GM23338 (cell line): ENCODE results near the gene EHBP1L1. TPM values are rescaled to one million over a fixed set of nuclear protein-coding genes. Genes with fewer than 3 reads are reported as not detected.

Experiments used
- ATAC-seq: fragments of 200-7000 bp; cut with Tn5 transposase; 3 replicates; pipeline ENCODE4 v1.9.1; 2020
- DNase-seq: peaks from one replicate; pipeline ENCODE4 v3.0.0-alpha.2; 2015; ENCODE audit warnings: low spot score
- H2AFZ ChIP-seq: fragments of 200-600 bp; sonication (generic); 2 replicates; pipeline ENCODE4 v1.8.0; 2016; ENCODE audit warnings: antibody characterized with exemption, mild to moderate bottlenecking, moderate library complexity
- H3F3A ChIP-seq: fragments of 200-600 bp; sonication (generic); replicated peaks from 2 replicates; pipeline ENCODE4 v1.8.0; 2017; ENCODE audit warnings: antibody characterized with exemption, mixed run types, low read depth
- H3K27ac ChIP-seq: fragments of 200-600 bp; sonication (generic); 2 replicates; pipeline ENCODE4 v1.6.1; 2016; ENCODE audit warnings: low read depth
- H3K27me3 ChIP-seq: fragments of 200-600 bp; sonication (generic); 2 replicates; pipeline ENCODE4 v1.8.0; 2016; ENCODE audit warnings: mild to moderate bottlenecking, mixed run types, moderate library complexity; ENCODE audit not compliant: insufficient read depth
- H3K36me3 ChIP-seq: fragments of 200-600 bp; sonication (generic); 2 replicates; pipeline ENCODE4 v1.8.0; 2016; ENCODE audit warnings: mild to moderate bottlenecking; ENCODE audit not compliant: insufficient read depth
- H3K4me1 ChIP-seq: fragments of 200-600 bp; sonication (generic); 2 replicates; pipeline ENCODE4 v1.8.0; 2016; ENCODE audit warnings: mild to moderate bottlenecking, moderate library complexity; ENCODE audit not compliant: insufficient read depth
- H3K4me2 ChIP-seq: fragments of 200-600 bp; sonication (generic); 2 replicates; pipeline ENCODE4 v1.7.1; 2017; ENCODE audit warnings: mixed run types
- H3K4me3 ChIP-seq: fragments of 200-600 bp; sonication (generic); 2 replicates; pipeline ENCODE4 v1.6.1; 2016; ENCODE audit warnings: mixed run types
- H3K79me2 ChIP-seq: fragments of 200-600 bp; sonication (generic); replicated peaks from 2 replicates; pipeline ENCODE4 v1.8.0; 2017; ENCODE audit warnings: mild to moderate bottlenecking; ENCODE audit not compliant: insufficient read depth
- H3K9me2 ChIP-seq: fragments of 200-600 bp; sonication (generic); 2 replicates; pipeline ENCODE4 v1.8.0; 2017; ENCODE audit not compliant: insufficient read depth
- H4K20me1 ChIP-seq: fragments of 200-600 bp; sonication (generic); replicated peaks from 2 replicates; pipeline ENCODE4 v1.8.0; 2017; ENCODE audit warnings: mild to moderate bottlenecking; ENCODE audit not compliant: insufficient read depth
- H3K27ac Mint-ChIP-seq: 2 replicates; pipeline ENCODE4 v1.8.0; 2020; ENCODE audit warnings: inconsistent platforms, mild to moderate bottlenecking, moderate library complexity, mixed read lengths
- H3K27me3 Mint-ChIP-seq: 3 replicates; pipeline ENCODE4 v1.8.0; 2022; ENCODE audit warnings: low read depth, mild to moderate bottlenecking, moderate library complexity, mixed read lengths, inconsistent platforms; ENCODE audit not compliant: insufficient read depth, poor library complexity
- H3K36me3 Mint-ChIP-seq: 3 replicates; pipeline ENCODE4 v1.8.0; 2021; ENCODE audit warnings: low read depth, mild to moderate bottlenecking, inconsistent platforms, moderate library complexity, mixed read lengths
- H3K4me1 Mint-ChIP-seq: 3 replicates; pipeline ENCODE4 v1.8.0; 2020; ENCODE audit warnings: mild to moderate bottlenecking, inconsistent platforms, mixed read lengths
- H3K4me3 Mint-ChIP-seq: 3 replicates; pipeline ENCODE4 v1.8.0; 2021; ENCODE audit warnings: moderate library complexity, mild to moderate bottlenecking, inconsistent platforms, mixed read lengths
- H3K9me3 Mint-ChIP-seq: 3 replicates; pipeline ENCODE4 v1.8.0; 2020; ENCODE audit warnings: moderate library complexity, mild to moderate bottlenecking, inconsistent platforms, mixed read lengths
- EZH2 ChIP-seq: fragments of 200-600 bp; sonication (generic); IDR thresholded peaks from one replicate; pipeline ENCODE4 v1.8.0; 2017; ENCODE audit warnings: antibody characterized with exemption, mild to moderate bottlenecking, low read depth; ENCODE audit not compliant: unreplicated experiment
- NANOG ChIP-seq: IDR thresholded peaks from 2 replicates; pipeline ENCODE4 v1.6.1; 2016; ENCODE audit warnings: antibody characterized with exemption, borderline replicate concordance
- ZNF114 ChIP-seq: fragments of 250-450 bp; sonication (Bioruptor Pico); IDR thresholded peaks from 2 replicates; pipeline ENCODE4 v1.5.0; 2020; ENCODE audit warnings: mild to moderate bottlenecking, moderate library complexity
- polyA plus RNA-seq: library from polyadenylated mRNA; unstranded; fragments of >200 nt; fragmentation: Nextera tagmentation; extraction: Ambion mirVana; gene quantifications from 2 replicates; pipeline ENCODE4 v1.2.1, GENCODE V29; 2016
- total RNA-seq: library from RNA; depleted of rRNA; stranded (reverse); fragments of >200 nt; shearing (Covaris generic); gene quantifications from 2 replicates; pipeline ENCODE4 v1.2.3, GENCODE V29; 2014
- TF ChIP-seq, protein P1 (sequence below), 2 experiments: fragments of 200-600 bp in 1 of 2; sonication (generic) in 1 of 2; conservative IDR thresholded peaks; 2 replicates each; pipeline versions ENCODE4 v1.5.1 to v1.6.1; 2016 to 2017; ENCODE audit warnings: antibody characterized with exemption in 2 of 2, low read depth in 2 of 2, mild to moderate bottlenecking in 2 of 2, moderate library complexity in 1 of 2
- TF ChIP-seq, protein P2 (sequence below): IDR thresholded peaks from 2 replicates; pipeline ENCODE4 v1.6.1; 2016; ENCODE audit warnings: antibody characterized with exemption

Gene EHBP1L1
- total and polyA plus RNA-seq, 2 experiments from 2014 or later = 2.9 to 10.9 TPM

DNA sequence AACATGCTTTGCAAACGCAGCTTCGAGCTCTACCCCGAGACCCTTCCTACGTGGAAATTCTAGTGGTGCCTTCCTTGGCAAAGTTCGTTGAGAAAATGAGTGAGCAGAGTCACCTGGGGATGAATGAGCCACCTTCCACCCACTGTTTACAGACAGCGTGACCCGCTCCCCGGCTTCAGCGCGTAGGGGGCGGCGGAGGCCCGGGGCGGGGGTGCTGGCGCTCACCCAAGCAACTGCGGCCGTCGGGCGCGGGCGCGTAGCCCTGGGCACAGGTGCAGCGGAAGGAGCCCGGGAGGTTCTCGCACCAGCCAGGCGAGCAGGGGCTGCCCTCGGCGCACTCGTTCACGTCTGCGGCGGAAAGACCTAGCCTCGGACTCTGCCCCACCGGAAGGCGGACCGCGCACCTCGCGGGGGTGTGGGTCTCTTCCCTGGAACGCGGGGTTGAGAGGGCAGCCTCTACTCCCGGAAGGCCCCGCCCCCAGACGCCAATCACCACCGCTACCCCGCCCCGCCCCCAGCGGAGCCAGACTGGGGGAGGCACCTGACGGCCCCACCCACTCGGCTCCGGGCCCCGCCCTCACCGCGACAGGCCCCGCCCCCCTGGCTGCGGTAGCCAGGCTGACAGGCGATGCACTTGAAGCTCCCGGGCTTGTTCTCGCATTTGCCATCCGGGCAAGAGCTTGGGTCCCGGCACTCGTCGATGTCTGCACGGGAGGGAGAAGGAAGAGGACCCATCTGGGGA, 29.5 kb upstream of the EHBP1L1 start:
- DNase-seq (peak; percentile 95), ATAC-seq (peak; percentile 67)
- Histone ChIP-seq H3K36me3 (no peaks in the 10 kb centered on the region), H4K20me1 (peaks cover 3% of the 10 kb centered on the region; the same call in 1 of the 2 replicates), H2AFZ (peak overlapping the region; percentile 81; the same call in 1 of the 2 replicates), H3K27ac (no peak overlapping the region), H3K4me2 (peak overlapping the region; percentile 88), H3K4me3 (peak overlapping the region; percentile 68), H3K79me2 (no peaks in the 10 kb centered on the region), H3K9me2 (no peaks in the 10 kb centered on the region), H3K4me1 (peaks cover 13% of the 10 kb centered on the region), H3F3A (peaks cover 15% of the 10 kb centered on the region; the same call in 1 of the 2 replicates), H3K27me3 (peaks cover 73% of the 10 kb centered on the region)
- Mint-ChIP-seq H3K27ac (no peak overlapping the region), H3K27me3 (peaks cover 53% of the 10 kb centered on the region), H3K36me3 (no peaks in the 10 kb centered on the region; the same call in 2 of the 3 replicates), H3K4me3 (peak overlapping the region; percentile 63), H3K9me3 (no peaks in the 10 kb centered on the region; the same call in 2 of the 3 replicates), H3K4me1 (peaks cover 22% of the 10 kb centered on the region)
- TF ChIP-seq EZH2 (peak; percentile 72), NANOG (no peak)

DNA sequence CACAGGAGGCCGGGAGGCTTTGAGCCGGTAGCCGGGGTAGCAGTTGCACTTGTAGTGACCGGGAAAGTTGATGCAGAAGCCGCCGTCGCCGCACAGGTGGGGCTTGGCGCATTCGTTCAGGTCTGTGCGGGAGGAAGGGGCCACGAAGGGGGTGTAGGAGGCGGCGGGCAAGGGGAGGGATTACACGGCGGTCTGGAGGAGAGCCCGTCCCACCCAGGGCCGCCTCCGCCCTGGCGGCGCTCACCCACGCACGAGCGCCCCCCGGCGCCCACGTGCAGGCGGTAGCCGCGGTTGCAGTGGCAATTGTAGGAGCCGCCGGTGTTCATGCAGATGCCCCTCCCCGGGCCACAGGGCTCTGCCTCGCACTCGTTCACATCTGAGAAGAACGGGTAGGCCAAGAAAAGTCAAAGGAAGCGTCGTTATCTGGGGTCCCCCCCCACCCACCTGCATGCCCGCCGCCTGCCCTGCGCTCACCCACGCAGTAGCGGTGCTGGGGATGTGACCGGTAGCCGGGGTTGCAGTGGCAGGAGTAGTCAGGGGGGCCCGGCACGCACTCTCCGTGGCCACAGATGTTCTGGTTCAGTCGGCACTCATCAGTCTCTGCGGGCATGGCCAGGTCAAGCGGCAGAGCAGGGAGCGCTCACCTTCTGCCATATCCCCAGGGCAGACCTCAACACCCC, 28.3 kb upstream of the EHBP1L1 start:
- no peaks in the 10 kb centered on the region; the same call in 2 of the 3 replicates for H3K36me3 Mint-ChIP-seq
- Histone ChIP-seq H2AFZ (no peak overlapping the region), H3K4me2 (peak overlapping the region; percentile 88), H3K4me3 (peak overlapping the region; percentile 68; the same call in 1 of the 2 replicates), H3F3A (peaks cover 21% of the 10 kb centered on the region; the same call in 1 of the 2 replicates), H3K79me2 (no peaks in the 10 kb centered on the region), H3K27me3 (peaks cover 73% of the 10 kb centered on the region), H3K9me2 (no peaks in the 10 kb centered on the region), H3K36me3 (no peaks in the 10 kb centered on the region), H3K4me1 (peaks cover 13% of the 10 kb centered on the region), H3K27ac (no peak overlapping the region), H4K20me1 (peaks cover 3% of the 10 kb centered on the region; the same call in 1 of the 2 replicates)
- DNase-seq = peak; percentile 54
- no peaks in the 10 kb centered on the region; the same call in 2 of the 3 replicates for H3K9me3 Mint-ChIP-seq
- H3K27me3 Mint-ChIP-seq = peaks cover 56% of the 10 kb centered on the region
- TF ChIP-seq, protein P1, sequence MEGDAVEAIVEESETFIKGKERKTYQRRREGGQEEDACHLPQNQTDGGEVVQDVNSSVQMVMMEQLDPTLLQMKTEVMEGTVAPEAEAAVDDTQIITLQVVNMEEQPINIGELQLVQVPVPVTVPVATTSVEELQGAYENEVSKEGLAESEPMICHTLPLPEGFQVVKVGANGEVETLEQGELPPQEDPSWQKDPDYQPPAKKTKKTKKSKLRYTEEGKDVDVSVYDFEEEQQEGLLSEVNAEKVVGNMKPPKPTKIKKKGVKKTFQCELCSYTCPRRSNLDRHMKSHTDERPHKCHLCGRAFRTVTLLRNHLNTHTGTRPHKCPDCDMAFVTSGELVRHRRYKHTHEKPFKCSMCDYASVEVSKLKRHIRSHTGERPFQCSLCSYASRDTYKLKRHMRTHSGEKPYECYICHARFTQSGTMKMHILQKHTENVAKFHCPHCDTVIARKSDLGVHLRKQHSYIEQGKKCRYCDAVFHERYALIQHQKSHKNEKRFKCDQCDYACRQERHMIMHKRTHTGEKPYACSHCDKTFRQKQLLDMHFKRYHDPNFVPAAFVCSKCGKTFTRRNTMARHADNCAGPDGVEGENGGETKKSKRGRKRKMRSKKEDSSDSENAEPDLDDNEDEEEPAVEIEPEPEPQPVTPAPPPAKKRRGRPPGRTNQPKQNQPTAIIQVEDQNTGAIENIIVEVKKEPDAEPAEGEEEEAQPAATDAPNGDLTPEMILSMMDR (conservative IDR thresholded peaks at IDR 0.05; ENCODE audit: low read depth in 2 of 2) = peak in 1 of 2 experiments; percentile 69; a peak in 3 of 4 replicates
- TF ChIP-seq, protein P2, sequence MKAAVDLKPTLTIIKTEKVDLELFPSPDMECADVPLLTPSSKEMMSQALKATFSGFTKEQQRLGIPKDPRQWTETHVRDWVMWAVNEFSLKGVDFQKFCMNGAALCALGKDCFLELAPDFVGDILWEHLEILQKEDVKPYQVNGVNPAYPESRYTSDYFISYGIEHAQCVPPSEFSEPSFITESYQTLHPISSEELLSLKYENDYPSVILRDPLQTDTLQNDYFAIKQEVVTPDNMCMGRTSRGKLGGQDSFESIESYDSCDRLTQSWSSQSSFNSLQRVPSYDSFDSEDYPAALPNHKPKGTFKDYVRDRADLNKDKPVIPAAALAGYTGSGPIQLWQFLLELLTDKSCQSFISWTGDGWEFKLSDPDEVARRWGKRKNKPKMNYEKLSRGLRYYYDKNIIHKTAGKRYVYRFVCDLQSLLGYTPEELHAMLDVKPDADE = no peak
- TF ChIP-seq ZNF114 = no peak
- peak; percentile 6 for ATAC-seq
- peaks cover 34% of the 10 kb centered on the region for H3K4me1 Mint-ChIP-seq
- no peak overlapping the region for H3K27ac Mint-ChIP-seq
- H3K4me3 Mint-ChIP-seq = no peak overlapping the region; the same call in 2 of the 3 replicates
